Ishikawa (cell line): Measurements from ENCODE around the gene DEGS1.

ENCODE experiments used
- CEBPB ChIP-seq: IDR thresholded peaks from 2 replicates; pipeline ENCODE4 v1.6.1; 2012
- CREB1 ChIP-seq: IDR thresholded peaks from 2 replicates; pipeline ENCODE4 v1.6.1; 2012; ENCODE audit warnings: low read depth
- EGR1 ChIP-seq: IDR thresholded peaks from 2 replicates; pipeline ENCODE4 v1.6.1; 2012
- EP300 ChIP-seq: IDR thresholded peaks from 2 replicates; pipeline ENCODE4 v1.6.1; 2012; ENCODE audit warnings: borderline replicate concordance
- FOXM1 ChIP-seq: IDR thresholded peaks from 2 replicates; pipeline ENCODE4 v1.6.1; 2012; ENCODE audit warnings: low read depth, borderline replicate concordance
- MAX ChIP-seq: IDR thresholded peaks from 2 replicates; pipeline ENCODE4 v1.6.1; 2012
- NFIC ChIP-seq: IDR thresholded peaks from 2 replicates; pipeline ENCODE4 v1.6.1; 2012
- RAD21 ChIP-seq: IDR thresholded peaks from 2 replicates; pipeline ENCODE4 v1.6.1; 2012; ENCODE audit warnings: low read depth
- REST ChIP-seq: IDR thresholded peaks from 2 replicates; pipeline ENCODE4 v1.6.1; 2012; ENCODE audit warnings: low read depth, mild to moderate bottlenecking
- TAF1 ChIP-seq: IDR thresholded peaks from 2 replicates; pipeline ENCODE4 v1.6.1; 2012; ENCODE audit warnings: low read depth, mild to moderate bottlenecking
- TCF12 ChIP-seq: IDR thresholded peaks from 2 replicates; pipeline ENCODE4 v1.6.1; 2012; ENCODE audit warnings: low read depth
- TEAD4 ChIP-seq: IDR thresholded peaks from 2 replicates; pipeline ENCODE4 v1.6.1; 2012
- USF1 ChIP-seq: IDR thresholded peaks from 2 replicates; pipeline ENCODE4 v1.6.1; 2012
- YY1 ChIP-seq: IDR thresholded peaks from 2 replicates; pipeline ENCODE4 v1.6.1; 2012; ENCODE audit warnings: low read depth
- ZBTB7A ChIP-seq: IDR thresholded peaks from 2 replicates; pipeline ENCODE4 v1.6.1; 2012; ENCODE audit warnings: low read depth

The DEGS1 gene

GRCh38 chr1:224211206-224211962 is 28.3 kb downstream of the DEGS1 start:
- peak; percentile 84 for TF ChIP-seq NFIC
- no peak for TF ChIP-seq FOXM1

- TF ChIP-seq TAF1 = no peak
- no peak for TF ChIP-seq CREB1
- TF ChIP-seq RAD21 = no peak
- no peak for TF ChIP-seq EGR1
These were observed 29.6 kb downstream of the DEGS1 start for GRCh38 chr1:224212618-224213061.

GRCh38 chr1:224213438-224214119 is 30.5 kb downstream of the DEGS1 start:
- TF ChIP-seq RAD21 (no peak), FOXM1 (0 out of 2 replicates have a peak, but pooled peaks have one; percentile 20), REST (no peak), TAF1 (no peak), CREB1 (no peak), ZBTB7A (no peak; the same call in 1 of the 2 replicates), EP300 (0 out of 2 replicates have a peak, but pooled peaks have one; percentile 19), TEAD4 (peak; percentile 47), MAX (no peak), EGR1 (no peak), TCF12 (no peak), YY1 (no peak), USF1 (no peak), CEBPB (no peak), NFIC (no peak)

- TF ChIP-seq TCF12 = no peak
- no peak for TF ChIP-seq TAF1
- TF ChIP-seq RAD21 = no peak
- no peak for TF ChIP-seq ZBTB7A
- no peak for TF ChIP-seq USF1
- TF ChIP-seq EP300 = no peak
- TF ChIP-seq TEAD4 = no peak
- no peak for TF ChIP-seq CEBPB
- no peak for TF ChIP-seq CREB1
- TF ChIP-seq FOXM1 = no peak
- TF ChIP-seq EGR1 = no peak
- no peak for TF ChIP-seq YY1
These were observed 33.3 kb downstream of the DEGS1 start for GRCh38 chr1:224216382-224216781.

GRCh38 chr1:224217655-224218623 is 34.9 kb downstream of the DEGS1 start:
- TF ChIP-seq REST = no peak
- TF ChIP-seq USF1 = no peak
- no peak for TF ChIP-seq ZBTB7A
- no peak for TF ChIP-seq YY1
- TF ChIP-seq TCF12 = no peak
- no peak for TF ChIP-seq RAD21
- no peak for TF ChIP-seq FOXM1
- TF ChIP-seq CEBPB = no peak
- TF ChIP-seq TEAD4 = no peak
